H1 (cell line): ENCODE data around the gene ANO9.

ENCODE experiments used
- BRCA1 ChIP-seq: IDR thresholded peaks from 2 replicates; pipeline ENCODE4 v1.6.1; 2012; ENCODE audit warnings: low read depth, low read length, improper control_type of control experiment
- CHD2 ChIP-seq: IDR thresholded peaks from 2 replicates; pipeline ENCODE4 v1.6.1; 2012; ENCODE audit warnings: low read length, improper control_type of control experiment
- CTCF ChIP-seq, 3 experiments: IDR thresholded peaks; 1 replicate in 2 of 3; 2 replicates in 1 of 3; pipeline versions ENCODE4 v1.5.1 to v1.6.1; 2011; ENCODE audit warnings: low read length in 3 of 3, mild to moderate bottlenecking in 3 of 3, inconsistent platforms in 2 of 3, low read depth in 1 of 3, moderate library complexity in 1 of 3; ENCODE audit not compliant: insufficient read depth in 1 of 3; ENCODE audit errors: control extremely low read depth in 1 of 3
- FOSL1 ChIP-seq: IDR thresholded peaks from 2 replicates; pipeline ENCODE4 v1.6.1; 2011; ENCODE audit warnings: mild to moderate bottlenecking, low read depth, low read length, moderate library complexity; ENCODE audit not compliant: insufficient read depth
- JUND ChIP-seq: IDR thresholded peaks from 2 replicates; pipeline ENCODE4 v1.6.1; 2011; ENCODE audit warnings: mild to moderate bottlenecking, improper control_type of control experiment, low read length
- POLR2AphosphoS5 ChIP-seq: IDR thresholded peaks from 2 replicates; pipeline ENCODE4 v1.6.1; 2011; ENCODE audit warnings: low read depth, low read length
- RXRA ChIP-seq: IDR thresholded peaks from 2 replicates; pipeline ENCODE4 v1.6.1; 2011; ENCODE audit warnings: low read depth, mild to moderate bottlenecking, low read length, moderate library complexity; ENCODE audit not compliant: insufficient read depth
- SIN3A ChIP-seq, 2 experiments: IDR thresholded peaks in 1 of 2; conservative IDR thresholded peaks in 1 of 2; 2 replicates each; pipeline ENCODE4 v1.6.1; 2011 to 2012; ENCODE audit warnings: low read length in 2 of 2, improper control_type of control experiment in 1 of 2, low read depth in 1 of 2, mild to moderate bottlenecking in 1 of 2

- TF ChIP-seq POLR2AphosphoS5, result no peak
- no peak for TF ChIP-seq JUND
- no peak for TF ChIP-seq BRCA1
- no peak for TF ChIP-seq CHD2
- TF ChIP-seq CTCF (IDR thresholded peaks at IDR 0.05; ENCODE audit: control extremely low read depth in 1 of 3, insufficient read depth in 1 of 3, low read depth in 1 of 3, low read length in 3 of 3), result no peak
- TF ChIP-seq SIN3A (conservative IDR thresholded peaks at IDR 0.05 in 1 of 2, IDR thresholded peaks at IDR 0.05 in 1 of 2; ENCODE audit: low read depth in 1 of 2, low read length in 2 of 2), result no peak
- no peak for TF ChIP-seq FOSL1
- TF ChIP-seq RXRA, result no peak
Measured at GRCh38 chr11:431921-432320, 9.9 kb downstream of the ANO9 start.
